WTC11 (cell line): Measurements from ENCODE around the gene AK8. TPM values are rescaled to one million over a fixed set of nuclear protein-coding genes. Genes with fewer than 3 reads are reported as not detected.

ENCODE experiments used
- ATAC-seq: fragments of 200-7000 bp; cut with Tn5 transposase; 2 replicates; pipeline ENCODE4 v1.10.0; 2021; ENCODE audit warnings: mild to moderate bottlenecking, moderate library complexity
- CTCF ChIA-PET: fragments of 300-600 bp; sonication (Branson Sonifier 250); formaldehyde crosslinking; loops from one replicate; lab custom pipeline; 2021; ENCODE audit warnings: antibody characterized with exemption; lab: Charles Lee
- POLR2A ChIA-PET: fragments of 350-600 bp; sonication (Branson Sonifier 250); formaldehyde crosslinking; loops from one replicate; lab custom pipeline; 2021; ENCODE audit warnings: antibody characterized with exemption; lab: Charles Lee
- DNase-seq: peaks from one replicate; pipeline ENCODE4 v3.0.0; 2021; ENCODE audit warnings: low spot score
- H3K27ac Mint-ChIP-seq: 2 replicates; pipeline ENCODE4 v1.8.0; 2021; ENCODE audit warnings: mixed read lengths
- H3K27me3 Mint-ChIP-seq: 2 replicates; pipeline ENCODE4 v1.8.0; 2021; ENCODE audit warnings: low read depth, mild to moderate bottlenecking, moderate library complexity, mixed read lengths
- H3K36me3 Mint-ChIP-seq: 2 replicates; pipeline ENCODE4 v1.8.0; 2021; ENCODE audit warnings: mixed read lengths
- H3K4me1 Mint-ChIP-seq: 2 replicates; pipeline ENCODE4 v1.8.0; 2022; ENCODE audit warnings: mixed read lengths
- H3K4me3 Mint-ChIP-seq: 2 replicates; pipeline ENCODE4 v1.8.0; 2021; ENCODE audit warnings: mild to moderate bottlenecking, moderate library complexity, mixed read lengths
- H3K9me3 Mint-ChIP-seq: 2 replicates; pipeline ENCODE4 v1.8.0; 2021; ENCODE audit warnings: mixed read lengths
- ATF2 ChIP-seq: sonication (generic); formaldehyde crosslinking; IDR thresholded peaks from 2 replicates; pipeline ENCODE4 v1.8.1; 2022; ENCODE audit warnings: low read depth, missing genetic modification reagents, borderline replicate concordance
- CBFB ChIP-seq: sonication (generic); formaldehyde crosslinking; IDR thresholded peaks from 2 replicates; pipeline ENCODE4 v1.8.1; 2022; ENCODE audit warnings: mild to moderate bottlenecking, low read depth, missing genetic modification reagents
- CREM ChIP-seq: sonication (generic); formaldehyde crosslinking; IDR thresholded peaks from 2 replicates; pipeline ENCODE4 v1.8.1; 2022; ENCODE audit warnings: mild to moderate bottlenecking, missing genetic modification reagents, moderate library complexity
- ELF4 ChIP-seq: sonication (generic); formaldehyde crosslinking; IDR thresholded peaks from 2 replicates; pipeline ENCODE4 v1.8.1; 2022; ENCODE audit warnings: low read depth, mild to moderate bottlenecking, moderate library complexity, missing genetic modification reagents
- ERG ChIP-seq: fragments of 250-450 bp; sonication (Bioruptor Pico); IDR thresholded peaks from 2 replicates; pipeline ENCODE4 v1.8.0; 2021; ENCODE audit warnings: mild to moderate bottlenecking
- ESRRA ChIP-seq: sonication (generic); formaldehyde crosslinking; IDR thresholded peaks from 2 replicates; pipeline ENCODE4 v1.8.1; 2022; ENCODE audit warnings: mild to moderate bottlenecking, missing genetic modification reagents, borderline replicate concordance
- ETV6 ChIP-seq: sonication (generic); formaldehyde crosslinking; IDR thresholded peaks from 2 replicates; pipeline ENCODE4 v1.8.1; 2022; ENCODE audit warnings: mild to moderate bottlenecking, missing genetic modification reagents
- GTF2I ChIP-seq: fragments of 250-450 bp; sonication (Bioruptor Pico); conservative IDR thresholded peaks from 2 replicates; pipeline ENCODE4 v1.4.0; 2021; ENCODE audit warnings: mild to moderate bottlenecking
- HMGXB4 ChIP-seq: sonication (generic); formaldehyde crosslinking; IDR thresholded peaks from 2 replicates; pipeline ENCODE4 v1.8.1; 2023; ENCODE audit warnings: mild to moderate bottlenecking, moderate library complexity, missing genetic modification reagents
- PREB ChIP-seq: sonication (generic); formaldehyde crosslinking; IDR thresholded peaks from 2 replicates; pipeline ENCODE4 v1.8.1; 2022; ENCODE audit warnings: mild to moderate bottlenecking, missing genetic modification reagents, moderate library complexity, borderline replicate concordance
- SMAD4 ChIP-seq: sonication (generic); formaldehyde crosslinking; IDR thresholded peaks from 2 replicates; pipeline ENCODE4 v1.8.0; 2022; ENCODE audit warnings: mild to moderate bottlenecking, missing genetic modification reagents
- USF1 ChIP-seq: sonication (generic); formaldehyde crosslinking; IDR thresholded peaks from 2 replicates; pipeline ENCODE4 v1.8.0; 2022; ENCODE audit warnings: mild to moderate bottlenecking, missing genetic modification reagents
- ZMAT4 ChIP-seq: fragments of 250-450 bp; sonication (Bioruptor Pico); IDR thresholded peaks from 2 replicates; pipeline ENCODE4 v1.9.0; 2021; ENCODE audit warnings: mild to moderate bottlenecking
- ZNF416 ChIP-seq: fragments of 250-450 bp; sonication (Bioruptor Pico); IDR thresholded peaks from 2 replicates; pipeline ENCODE4 v1.9.0; 2021; ENCODE audit warnings: mild to moderate bottlenecking, inconsistent platforms
- ZNF425 ChIP-seq: fragments of 250-450 bp; sonication (Bioruptor Pico); conservative IDR thresholded peaks from 2 replicates; pipeline ENCODE4 v1.9.0; 2021; ENCODE audit warnings: mild to moderate bottlenecking
- ZNF512 ChIP-seq: sonication (generic); formaldehyde crosslinking; IDR thresholded peaks from 2 replicates; pipeline ENCODE4 v1.8.1; 2022; ENCODE audit warnings: missing genetic modification reagents, borderline replicate concordance
- ZNF532 ChIP-seq: fragments of 250-450 bp; sonication (Bioruptor Pico); IDR thresholded peaks from 2 replicates; pipeline ENCODE4 v1.9.0; 2021; ENCODE audit warnings: mild to moderate bottlenecking, borderline replicate concordance
- total RNA-seq: library from RNA; stranded (reverse); gene quantifications from 3 replicates; pipeline ENCODE4 v1.2.3, GENCODE V29; 2021

AK8 gene
- total RNA-seq, 1 experiment from 2014 or later: 0.48 TPM

GRCh38 chr9:132826131-132826530, 52.0 kb downstream of the AK8 start (continued):
- no peak for TF ChIP-seq SMAD4 (CRISPR knock-in tag)
- no peak for TF ChIP-seq ELF4
- no peak for TF ChIP-seq HMGXB4 (CRISPR knock-in tag)
- no peak for TF ChIP-seq ZNF512 (CRISPR knock-in tag)
- no peak for TF ChIP-seq ZMAT4 (CRISPR knock-in tag)
- no peak for TF ChIP-seq GTF2I (CRISPR knock-in tag)

GRCh38 chr9:132825430-132825829, 52.7 kb downstream of the AK8 start:
- Mint-ChIP-seq H3K4me3 (no peak overlapping the region), H3K36me3 (no peaks in the 10 kb centered on the region), H3K4me1 (no peaks in the 10 kb centered on the region), H3K27ac (no peak overlapping the region), H3K9me3 (peaks cover 3% of the 10 kb centered on the region; the same call in 1 of the 2 replicates), H3K27me3 (no peaks in the 10 kb centered on the region)
- no peak for TF ChIP-seq ATF2 (CRISPR knock-in tag)
- ATAC-seq (no peak; the same call in 1 of the 2 replicates), DNase-seq (no peak)
- ChIA-PET POLR2A (no interaction called here), CTCF (interaction anchor here (1.0 to 1.8 kb wide), 4 partner anchors 13 to 77 kb away, joined by 3 to 8 read pairs (median 4); no protein-coding TSS in a partner anchor)

GRCh38 chr9:132824951-132825350, 53.1 kb downstream of the AK8 start:
- no peak for ATAC-seq
- no peak for DNase-seq
- Mint-ChIP-seq H3K27me3 (no peaks in the 10 kb centered on the region), H3K4me3 (no peak overlapping the region), H3K36me3 (no peaks in the 10 kb centered on the region), H3K4me1 (no peaks in the 10 kb centered on the region), H3K9me3 (no peaks in the 10 kb centered on the region), H3K27ac (no peak overlapping the region)
- ChIA-PET POLR2A (no interaction called here), CTCF (interaction anchor here (1.0 to 1.8 kb wide), 4 partner anchors 13 to 78 kb away, joined by 3 to 8 read pairs (median 4); no protein-coding TSS in a partner anchor)
- TF ChIP-seq ERG (no peak), ETV6 (CRISPR knock-in tag) (no peak), CBFB (CRISPR knock-in tag) (no peak), USF1 (CRISPR knock-in tag) (no peak), ZNF532 (CRISPR knock-in tag) (no peak), ESRRA (no peak), ZNF425 (CRISPR knock-in tag) (no peak), CREM (CRISPR knock-in tag) (no peak), ZNF416 (CRISPR knock-in tag) (no peak), PREB (CRISPR knock-in tag) (no peak)
